Tibial nerve (tissue), 4 donors: Measurements from ENCODE around the gene KCNQ1.

Experiments
- EP300 ChIP-seq, 2 donors: sonication (generic); formaldehyde crosslinking; IDR thresholded peaks; one replicate each; pipeline ENCODE4 v1.6.1; 2017; ENCODE audit warnings: antibody characterized with exemption in 2 of 2, mild to moderate bottlenecking in 1 of 2
- POLR2A ChIP-seq, 2 donors: fragments of 450-650 bp; IDR thresholded peaks; one replicate each; pipeline ENCODE4 v1.6.1; 2017; ENCODE audit warnings: antibody characterized with exemption in 2 of 2, mild to moderate bottlenecking in 2 of 2, moderate library complexity in 2 of 2
- TF ChIP-seq, protein P1 (sequence below), 5 experiments: fragments of 200-600 bp in 3 of 5; fragments of 450-650 bp in 2 of 5; sonication (generic) in 3 of 5; IDR thresholded peaks; one replicate each; pipeline ENCODE4 v1.5.1; 2016 to 2019; ENCODE audit warnings: antibody characterized with exemption in 5 of 5, mild to moderate bottlenecking in 3 of 5, moderate library complexity in 2 of 5

- TF ChIP-seq, protein P1, sequence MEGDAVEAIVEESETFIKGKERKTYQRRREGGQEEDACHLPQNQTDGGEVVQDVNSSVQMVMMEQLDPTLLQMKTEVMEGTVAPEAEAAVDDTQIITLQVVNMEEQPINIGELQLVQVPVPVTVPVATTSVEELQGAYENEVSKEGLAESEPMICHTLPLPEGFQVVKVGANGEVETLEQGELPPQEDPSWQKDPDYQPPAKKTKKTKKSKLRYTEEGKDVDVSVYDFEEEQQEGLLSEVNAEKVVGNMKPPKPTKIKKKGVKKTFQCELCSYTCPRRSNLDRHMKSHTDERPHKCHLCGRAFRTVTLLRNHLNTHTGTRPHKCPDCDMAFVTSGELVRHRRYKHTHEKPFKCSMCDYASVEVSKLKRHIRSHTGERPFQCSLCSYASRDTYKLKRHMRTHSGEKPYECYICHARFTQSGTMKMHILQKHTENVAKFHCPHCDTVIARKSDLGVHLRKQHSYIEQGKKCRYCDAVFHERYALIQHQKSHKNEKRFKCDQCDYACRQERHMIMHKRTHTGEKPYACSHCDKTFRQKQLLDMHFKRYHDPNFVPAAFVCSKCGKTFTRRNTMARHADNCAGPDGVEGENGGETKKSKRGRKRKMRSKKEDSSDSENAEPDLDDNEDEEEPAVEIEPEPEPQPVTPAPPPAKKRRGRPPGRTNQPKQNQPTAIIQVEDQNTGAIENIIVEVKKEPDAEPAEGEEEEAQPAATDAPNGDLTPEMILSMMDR (IDR thresholded peaks at IDR 0.05): no peak
- TF ChIP-seq POLR2A (IDR thresholded peaks at IDR 0.05) (no peak), EP300 (IDR thresholded peaks at IDR 0.05) (no peak)
Measured at GRCh38 chr11:2463766-2464277, 19.0 kb downstream of the KCNQ1 start.
